HCT116 (cell line): ENCODE results near the gene URI1. TPM values are rescaled to one million over a fixed set of nuclear protein-coding genes. Genes with fewer than 3 reads are reported as not detected.

Source experiments
- ATAC-seq: fragments of 200-7000 bp; cut with Tn5 transposase; 2 replicates; pipeline ENCODE4 v1.9.1; 2020; ENCODE audit warnings: mild to moderate bottlenecking, moderate library complexity
- BruUV-seq: library from RNA; stranded (reverse); fragments of 400-500 nt; replicated peaks from 2 replicates; lab custom pipeline; 2021; lab: Mats Ljungman, UMichigan
- CTCF ChIA-PET: fragments of 300-600 bp; sonication (Branson Sonifier 250); formaldehyde crosslinking; loops from one replicate; lab custom pipeline; 2021; ENCODE audit warnings: antibody characterized with exemption; lab: Charles Lee
- POLR2A ChIA-PET: fragments of 300-600, 350-600 bp; sonication (Branson Sonifier 250); formaldehyde crosslinking; loops from one replicate; lab custom pipeline; 2021; ENCODE audit warnings: antibody characterized with exemption; lab: Charles Lee
- RAD21 ChIA-PET, 2 experiments: fragments of 300-600 bp; sonication (Branson Sonifier 250); formaldehyde crosslinking; loops; one replicate each; lab custom pipeline; 2023; ENCODE audit warnings: low total read pairs in 2 of 2; ENCODE audit not compliant: uncharacterized antibody in 2 of 2, unreplicated experiment in 2 of 2, low non-redundant PET in 1 of 2; lab: Charles Lee
- DNase-seq: peaks from one replicate; pipeline ENCODE4 v3.0.0-alpha.2; 2010; ENCODE audit warnings: low read depth, low spot score
- H2AFZ ChIP-seq: fragments of 200-600 bp; shearing (Covaris generic), sonication (generic); 2 replicates; pipeline ENCODE4 v1.6.1; 2017; ENCODE audit warnings: low read depth, mixed run types, mixed read lengths, antibody characterized with exemption, low read length; ENCODE audit not compliant: poor library complexity, severe bottlenecking
- H3K27ac ChIP-seq: 2 replicates; pipeline ENCODE4 v1.5.1; 2012; ENCODE audit warnings: low read depth, low read length
- H3K27me3 ChIP-seq: fragments of 200-600 bp; sonication (generic); 2 replicates; pipeline ENCODE4 v1.6.1; 2016; ENCODE audit warnings: mixed run types, low read length, mixed read lengths; ENCODE audit not compliant: insufficient read depth
- H3K36me3 ChIP-seq, 2 experiments: fragments of 200-500 bp in 1 of 2; fragments of 200-600 bp in 1 of 2; sonication (Bioruptor generic) in 1 of 2; sonication (generic) in 1 of 2; 2 replicates each; pipeline versions ENCODE4 v1.5.1 to v1.6.1; 2014 to 2016; ENCODE audit warnings: low read length in 2 of 2, inconsistent platforms in 1 of 2, mixed read lengths in 1 of 2, mixed run types in 1 of 2; ENCODE audit not compliant: insufficient read depth in 2 of 2, control insufficient read depth in 1 of 2
- H3K4me1 ChIP-seq, 2 experiments: fragments of 200-600 bp in 1 of 2; sonication (generic) in 1 of 2; 2 replicates each; pipeline versions ENCODE4 v1.5.1 to v1.6.1; 2012 to 2017; ENCODE audit warnings: low read length in 2 of 2, inconsistent platforms in 1 of 2, mild to moderate bottlenecking in 1 of 2, mixed read lengths in 1 of 2, mixed run types in 1 of 2, moderate library complexity in 1 of 2; ENCODE audit not compliant: insufficient read depth in 2 of 2, control insufficient read depth in 1 of 2
- H3K4me2 ChIP-seq: fragments of 200-600 bp; sonication (generic); 2 replicates; pipeline ENCODE4 v1.6.1; 2017; ENCODE audit warnings: mixed run types, low read length, mixed read lengths
- H3K4me3 ChIP-seq, 2 experiments: fragments of 200-600 bp in 1 of 2; sonication (generic) in 1 of 2; replicated peaks in 1 of 2; 2 replicates each; pipeline ENCODE4 v1.5.1; 2011 to 2016; ENCODE audit warnings: low read length in 2 of 2, control low read depth in 1 of 2, low read depth in 1 of 2, mild to moderate bottlenecking in 1 of 2, mixed read lengths in 1 of 2, mixed run types in 1 of 2
- H3K79me2 ChIP-seq: fragments of 200-600 bp; sonication (generic); 2 replicates; pipeline ENCODE4 v1.6.1; 2017; ENCODE audit warnings: mild to moderate bottlenecking, mixed run types, low read length, moderate library complexity, mixed read lengths; ENCODE audit not compliant: insufficient read depth
- H3K9ac ChIP-seq: fragments of 200-600 bp; sonication (generic); 2 replicates; pipeline ENCODE4 v1.6.1; 2016; ENCODE audit warnings: low read length, mixed read lengths
- H3K9me2 ChIP-seq: fragments of 200-600 bp; sonication (generic), shearing (Covaris generic); 2 replicates; pipeline ENCODE4 v1.6.1; 2017; ENCODE audit warnings: mixed run types, mild to moderate bottlenecking, moderate library complexity; ENCODE audit not compliant: insufficient read depth
- H3K9me3 ChIP-seq, 2 experiments: fragments of 200-500 bp in 1 of 2; fragments of 200-600 bp in 1 of 2; sonication (Bioruptor generic) in 1 of 2; sonication (generic) in 1 of 2; 2 replicates each; pipeline ENCODE4 v1.6.1; 2014 to 2017; ENCODE audit warnings: low read length in 2 of 2, mixed read lengths in 2 of 2, inconsistent platforms in 1 of 2, low read depth in 1 of 2, mild to moderate bottlenecking in 1 of 2, mixed run types in 1 of 2, moderate library complexity in 1 of 2; ENCODE audit not compliant: control insufficient read depth in 1 of 2, insufficient read depth in 1 of 2
- H4K20me1 ChIP-seq: fragments of 200-600 bp; sonication (generic), shearing (Covaris generic); 2 replicates; pipeline ENCODE4 v1.6.1; 2017; ENCODE audit warnings: mixed run types, mild to moderate bottlenecking, moderate library complexity; ENCODE audit not compliant: insufficient read depth
- EGR1 ChIP-seq: IDR thresholded peaks from 2 replicates; pipeline ENCODE4 v1.6.1; 2012; ENCODE audit warnings: low read depth
- ELF1 ChIP-seq: IDR thresholded peaks from 2 replicates; pipeline ENCODE4 v1.6.1; 2012; ENCODE audit warnings: low read depth, borderline replicate concordance
- JUND ChIP-seq: IDR thresholded peaks from 2 replicates; pipeline ENCODE4 v1.6.1; 2012
- REST ChIP-seq: IDR thresholded peaks from 2 replicates; pipeline ENCODE4 v1.6.1; 2012; ENCODE audit warnings: low read depth
- SRF ChIP-seq: IDR thresholded peaks from 2 replicates; pipeline ENCODE4 v1.6.1; 2012; ENCODE audit warnings: low read depth
- ZBTB33 ChIP-seq: IDR thresholded peaks from 2 replicates; pipeline ENCODE4 v1.6.1; 2011; ENCODE audit warnings: mild to moderate bottlenecking, low read length, moderate library complexity; ENCODE audit not compliant: insufficient replicate concordance; ENCODE audit errors: extremely low read depth
- intact Hi-C: fragments of 100-400 bp; cut with micrococcal nuclease; formaldehyde crosslinking; loops from 2 replicates; pipeline ENCODE4 v1.10.0; 2022
- total RNA-seq: library from RNA; stranded (reverse); gene quantifications from one replicate; pipeline ENCODE4 v1.2.1, GENCODE V29; 2021; ENCODE audit not compliant: unreplicated experiment

URI1 gene
- total RNA-seq, 1 experiment from 2014 or later, result 51.4 TPM

- Histone ChIP-seq H3K36me3 (no peaks in the 10 kb centered on the region), H3K27me3 (no peaks in the 10 kb centered on the region), H3K79me2 (peaks cover 99% of the 10 kb centered on the region), H3K4me3 (no peak overlapping the region), H3K4me1 (no peaks in the 10 kb centered on the region), H3K9ac (no peak overlapping the region), H3K9me2 (no peaks in the 10 kb centered on the region), H2AFZ (no peak overlapping the region), H3K27ac (no peak overlapping the region), H3K4me2 (no peak overlapping the region), H4K20me1 (peaks cover 20% of the 10 kb centered on the region; the same call in 1 of the 2 replicates), H3K9me3 (no peaks in the 10 kb centered on the region)
- DNase-seq, result no peak
- ChIA-PET CTCF (no interaction called here), POLR2A (no interaction called here), RAD21 (no interaction called here)
- TF ChIP-seq SRF (no peak), ELF1 (no peak), REST (no peak), JUND (no peak), EGR1 (no peak), ZBTB33 (no peak)
- intact Hi-C loops, result no loop called here
- no peak for ATAC-seq
- no TSS peak for BruUV-seq
Measured at GRCh38 chr19:29964171-29964570, 22.1 kb downstream of the URI1 start.
